T-helper 2 cell treated with Interferon-gamma antibody and Interleukin-4, amounts not matched to agents 5 μg/mL and 100 μg/mL, for 36 hours (primary cell): Measurements from ENCODE around the gene IGSF11.
"Not testable (repeated sequence)": the region's sequence is repeated elsewhere in the genome, so short reads cannot be mapped to it uniquely, and the experiment has no call there.

ENCODE experiments used
- DNase-seq: peaks from one replicate; pipeline ENCODE4 v3.0.0; 2021; ENCODE audit warnings: low spot score
- H3K27ac Mint-ChIP-seq: one replicate; pipeline ENCODE4 v1.8.0; 2021; ENCODE audit warnings: mild to moderate bottlenecking, mixed read lengths
- H3K27me3 Mint-ChIP-seq: one replicate; pipeline ENCODE4 v1.8.0; 2021; ENCODE audit warnings: low read depth, mixed read lengths
- H3K36me3 Mint-ChIP-seq: one replicate; pipeline ENCODE4 v1.8.0; 2021; ENCODE audit warnings: low read depth, mixed read lengths
- H3K4me1 Mint-ChIP-seq: one replicate; pipeline ENCODE4 v1.8.0; 2021; ENCODE audit warnings: low read depth, mixed read lengths
- H3K4me3 Mint-ChIP-seq: one replicate; pipeline ENCODE4 v1.8.0; 2022; ENCODE audit warnings: mild to moderate bottlenecking, moderate library complexity, mixed read lengths
- H3K9me3 Mint-ChIP-seq: one replicate; pipeline ENCODE4 v1.8.0; 2021; ENCODE audit warnings: mixed read lengths

Gene IGSF11

GRCh38 chr3:119034256-119035013 lies at the start of gene IGSF11:
IGSF11 (minus strand) TSS chr3:119034846; CDS start chr3:119034582, 264 bp downstream.
- Mint-ChIP-seq H3K9me3 (no peaks in the 10 kb centered on the region), H3K27me3 (peaks cover 63% of the 10 kb centered on the region), H3K4me1 (peaks cover 9% of the 10 kb centered on the region), H3K4me3 (peak within 1 kb of the TSS; percentile 83), H3K27ac (no peak within 1 kb of the TSS), H3K36me3 (no peaks in the 10 kb centered on the region)
- DNase-seq: peak; percentile 60

- Mint-ChIP-seq H3K27me3 (peaks cover 2% of the 10 kb centered on the region), H3K27ac (no peak overlapping the region), H3K4me1 (no peaks in the 10 kb centered on the region), H3K9me3 (no peaks in the 10 kb centered on the region), H3K4me3 (no peak overlapping the region), H3K36me3 (no peaks in the 10 kb centered on the region)
- no peak for DNase-seq
Measured at GRCh38 chr3:119080364-119080763, 45.7 kb upstream of the IGSF11 start.

- H3K4me1 Mint-ChIP-seq: no peaks in the 10 kb centered on the region
- H3K4me3 Mint-ChIP-seq: no peak overlapping the region
- no peak overlapping the region for H3K27ac Mint-ChIP-seq
- H3K36me3 Mint-ChIP-seq: no peaks in the 10 kb centered on the region
- H3K27me3 Mint-ChIP-seq: no peaks in the 10 kb centered on the region
- peaks cover 6% of the 10 kb centered on the region for H3K9me3 Mint-ChIP-seq
- no peak for DNase-seq
Measured at GRCh38 chr3:119073258-119074001, 38.8 kb upstream of the IGSF11 start.

GRCh38 chr3:119072451-119072850 lies 37.8 kb upstream of the IGSF11 start:
- not testable (repeated sequence) for H3K9me3 Mint-ChIP-seq, H3K4me3 Mint-ChIP-seq, H3K27me3 Mint-ChIP-seq, H3K27ac Mint-ChIP-seq, H3K4me1 Mint-ChIP-seq, DNase-seq, H3K36me3 Mint-ChIP-seq

GRCh38 chr3:119069725-119070124 lies 35.1 kb upstream of the IGSF11 start:
- no peaks in the 10 kb centered on the region for H3K4me1 Mint-ChIP-seq

GRCh38 chr3:119063471-119063870 lies 28.8 kb upstream of the IGSF11 start:
- H3K36me3 Mint-ChIP-seq: no peaks in the 10 kb centered on the region
- peaks cover 2% of the 10 kb centered on the region for H3K27me3 Mint-ChIP-seq
- no peaks in the 10 kb centered on the region for H3K9me3 Mint-ChIP-seq
- DNase-seq: no peak
- no peak overlapping the region for H3K27ac Mint-ChIP-seq
- no peaks in the 10 kb centered on the region for H3K4me1 Mint-ChIP-seq
- no peak overlapping the region for H3K4me3 Mint-ChIP-seq

More at GRCh38 chr3:119069725-119070124, 35.1 kb upstream of the IGSF11 start:
- no peak overlapping the region for H3K4me3 Mint-ChIP-seq
- H3K36me3 Mint-ChIP-seq: no peaks in the 10 kb centered on the region
- no peak for DNase-seq
- no peak overlapping the region for H3K27ac Mint-ChIP-seq
- peaks cover 2% of the 10 kb centered on the region for H3K27me3 Mint-ChIP-seq
- peaks cover 6% of the 10 kb centered on the region for H3K9me3 Mint-ChIP-seq

GRCh38 chr3:119062892-119063291 lies 28.2 kb upstream of the IGSF11 start:
- no peak overlapping the region for H3K4me3 Mint-ChIP-seq
- H3K36me3 Mint-ChIP-seq: no peaks in the 10 kb centered on the region
- no peaks in the 10 kb centered on the region for H3K4me1 Mint-ChIP-seq
- DNase-seq: no peak
- H3K27ac Mint-ChIP-seq: no peak overlapping the region
- H3K9me3 Mint-ChIP-seq: no peaks in the 10 kb centered on the region
- H3K27me3 Mint-ChIP-seq: peaks cover 2% of the 10 kb centered on the region

GRCh38 chr3:119044593-119044992 lies 9.9 kb upstream of the IGSF11 start:
- peaks cover 7% of the 10 kb centered on the region for H3K9me3 Mint-ChIP-seq
- H3K27me3 Mint-ChIP-seq: peaks cover 3% of the 10 kb centered on the region
- H3K36me3 Mint-ChIP-seq: no peaks in the 10 kb centered on the region
- H3K4me1 Mint-ChIP-seq: no peaks in the 10 kb centered on the region
- H3K4me3 Mint-ChIP-seq: no peak overlapping the region
- DNase-seq: no peak
- H3K27ac Mint-ChIP-seq: no peak overlapping the region

GRCh38 chr3:119042162-119042561 lies 7.5 kb upstream of the IGSF11 start:
- no peak for DNase-seq

GRCh38 chr3:119035014-119035346 lies 334 bp upstream of the IGSF11 start:
- no peak for DNase-seq
- H3K27me3 Mint-ChIP-seq: peaks cover 64% of the 10 kb centered on the region
- peaks cover under 1% of the 10 kb centered on the region for H3K9me3 Mint-ChIP-seq
- no peak overlapping the region for H3K27ac Mint-ChIP-seq
- peaks cover 9% of the 10 kb centered on the region for H3K4me1 Mint-ChIP-seq
- H3K4me3 Mint-ChIP-seq: peak overlapping the region; percentile 57
- no peaks in the 10 kb centered on the region for H3K36me3 Mint-ChIP-seq

More at GRCh38 chr3:119042162-119042561, 7.5 kb upstream of the IGSF11 start:
- H3K4me3 Mint-ChIP-seq: no peak overlapping the region
- peaks cover 13% of the 10 kb centered on the region for H3K27me3 Mint-ChIP-seq
- no peaks in the 10 kb centered on the region for H3K36me3 Mint-ChIP-seq
- no peak overlapping the region for H3K27ac Mint-ChIP-seq
- peaks cover 7% of the 10 kb centered on the region for H3K9me3 Mint-ChIP-seq
- H3K4me1 Mint-ChIP-seq: no peaks in the 10 kb centered on the region

GRCh38 chr3:119033393-119034255 lies 1.0 kb downstream of the IGSF11 start:
- no peaks in the 10 kb centered on the region for H3K9me3 Mint-ChIP-seq
- H3K27me3 Mint-ChIP-seq: peaks cover 68% of the 10 kb centered on the region
- H3K4me1 Mint-ChIP-seq: peaks cover 9% of the 10 kb centered on the region
- H3K27ac Mint-ChIP-seq: no peak overlapping the region
- no peaks in the 10 kb centered on the region for H3K36me3 Mint-ChIP-seq
- peak overlapping the region; percentile 83 for H3K4me3 Mint-ChIP-seq
- no peak for DNase-seq

- Mint-ChIP-seq H3K27ac (no peak overlapping the region), H3K4me3 (no peak overlapping the region), H3K9me3 (no peaks in the 10 kb centered on the region), H3K27me3 (peaks cover 14% of the 10 kb centered on the region), H3K4me1 (no peaks in the 10 kb centered on the region), H3K36me3 (no peaks in the 10 kb centered on the region)
- DNase-seq: no peak
Measured at GRCh38 chr3:119025171-119025795, 9.4 kb downstream of the IGSF11 start.

GRCh38 chr3:119019767-119020518 lies 14.7 kb downstream of the IGSF11 start:
- no peaks in the 10 kb centered on the region for H3K9me3 Mint-ChIP-seq
- H3K27ac Mint-ChIP-seq: no peak overlapping the region
- H3K27me3 Mint-ChIP-seq: no peaks in the 10 kb centered on the region

More at GRCh38 chr3:119019767-119020518, 14.7 kb downstream of the IGSF11 start:
- H3K4me3 Mint-ChIP-seq: no peak overlapping the region
- H3K4me1 Mint-ChIP-seq: no peaks in the 10 kb centered on the region
- H3K36me3 Mint-ChIP-seq: no peaks in the 10 kb centered on the region
- no peak for DNase-seq
